Measurements from ENCODE around the gene PRMT7. TPM values are rescaled to one million over a fixed set of nuclear protein-coding genes. Genes with fewer than 3 reads are reported as not detected.

PRMT7 gene, protein sequence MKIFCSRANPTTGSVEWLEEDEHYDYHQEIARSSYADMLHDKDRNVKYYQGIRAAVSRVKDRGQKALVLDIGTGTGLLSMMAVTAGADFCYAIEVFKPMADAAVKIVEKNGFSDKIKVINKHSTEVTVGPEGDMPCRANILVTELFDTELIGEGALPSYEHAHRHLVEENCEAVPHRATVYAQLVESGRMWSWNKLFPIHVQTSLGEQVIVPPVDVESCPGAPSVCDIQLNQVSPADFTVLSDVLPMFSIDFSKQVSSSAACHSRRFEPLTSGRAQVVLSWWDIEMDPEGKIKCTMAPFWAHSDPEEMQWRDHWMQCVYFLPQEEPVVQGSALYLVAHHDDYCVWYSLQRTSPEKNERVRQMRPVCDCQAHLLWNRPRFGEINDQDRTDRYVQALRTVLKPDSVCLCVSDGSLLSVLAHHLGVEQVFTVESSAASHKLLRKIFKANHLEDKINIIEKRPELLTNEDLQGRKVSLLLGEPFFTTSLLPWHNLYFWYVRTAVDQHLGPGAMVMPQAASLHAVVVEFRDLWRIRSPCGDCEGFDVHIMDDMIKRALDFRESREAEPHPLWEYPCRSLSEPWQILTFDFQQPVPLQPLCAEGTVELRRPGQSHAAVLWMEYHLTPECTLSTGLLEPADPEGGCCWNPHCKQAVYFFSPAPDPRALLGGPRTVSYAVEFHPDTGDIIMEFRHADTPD
- 49.4 and 57.8 TPM in 2 replicates for total RNA-seq (2022)
- percentile 65 among the genes with signal in this experiment for Bru-seq, nascent RNA
- BruChase-seq, experiment 1, labeled RNA remaining after a 6-hour chase, result percentile 68 among the genes with signal in this experiment
- BruChase-seq, experiment 2, labeled RNA remaining after a 2-hour chase, result percentile 71 among the genes with signal in this experiment
- long read RNA-seq, partial matches to known transcripts, result 8 of 47 reads
- long read RNA-seq, other reads (novel, unspliced or antisense), result 36 of 47 reads

DNA sequence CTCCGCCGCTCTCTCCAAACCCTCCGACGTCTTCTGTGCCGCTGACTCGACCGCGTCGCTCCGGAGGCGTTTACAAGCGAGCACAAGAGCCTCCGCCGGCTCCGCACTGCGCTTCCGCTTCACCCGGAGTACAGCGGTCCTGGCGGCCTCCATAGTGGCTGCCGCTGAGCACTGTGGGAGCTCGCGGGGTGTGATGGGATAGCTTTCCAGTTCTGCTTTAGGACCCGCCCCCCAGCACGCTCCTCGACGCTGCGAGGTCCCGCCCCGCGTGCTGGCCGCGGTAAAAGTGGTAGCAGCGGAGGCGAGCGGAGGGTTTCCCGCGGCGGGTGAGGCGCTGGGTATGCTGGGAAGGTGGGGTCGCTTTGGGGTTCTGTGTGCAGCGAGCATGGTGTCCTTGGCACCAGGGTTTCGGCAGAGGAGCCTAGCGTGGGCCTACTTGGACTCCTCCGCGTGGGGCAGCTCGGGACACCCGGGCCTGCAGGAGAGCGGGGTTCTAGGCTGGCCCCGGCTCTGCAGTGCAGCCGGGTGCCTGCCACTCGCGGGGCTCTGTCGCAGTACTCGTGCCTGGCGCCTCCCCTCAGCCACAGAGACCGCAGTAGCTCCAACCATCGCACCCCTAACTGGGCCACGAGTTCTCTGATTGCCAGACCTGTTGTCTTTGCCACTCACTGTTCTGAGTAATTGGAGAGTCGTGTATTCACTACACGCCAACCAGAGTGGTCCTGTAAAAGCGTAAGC lies at the start of gene PRMT7, which contains the start of gene SLC7A6OS:
TSS of gene PRMT7 (plus strand) at position 246 of the 738 bp plus-strand sequence. CDS start 4,961 bp downstream, outside the sequence.
TSS of gene SLC7A6OS (minus strand) at position 173 of the 738 bp plus-strand sequence. CDS start at position 153, 20 bp downstream.
- Mint-ChIP-seq H3K4me3 (ENCODE audit: low read depth, unreplicated experiment) (peak within 1 kb of the TSS; percentile 99), H3K27ac (ENCODE audit: unreplicated experiment) (peak within 1 kb of the TSS; percentile 88), H3K4me1 (ENCODE audit: low read depth, unreplicated experiment) (peaks cover 12% of the 10 kb centered on the region), H3K36me3 (ENCODE audit: insufficient read depth, unreplicated experiment) (peaks cover 34% of the 10 kb centered on the region), H3K9me3 (ENCODE audit: low read depth, unreplicated experiment) (no peaks in the 10 kb centered on the region), H3K27me3 (ENCODE audit: unreplicated experiment) (no peaks in the 10 kb centered on the region)
- CTCF ChIA-PET, result interaction anchor here (0.5 to 1.8 kb wide), 9 partner anchors 30 to 862 kb away, joined by 3 to 13 read pairs (median 4); partner anchors contain the start of gene SLC7A6
- TF ChIP-seq, protein P1, sequence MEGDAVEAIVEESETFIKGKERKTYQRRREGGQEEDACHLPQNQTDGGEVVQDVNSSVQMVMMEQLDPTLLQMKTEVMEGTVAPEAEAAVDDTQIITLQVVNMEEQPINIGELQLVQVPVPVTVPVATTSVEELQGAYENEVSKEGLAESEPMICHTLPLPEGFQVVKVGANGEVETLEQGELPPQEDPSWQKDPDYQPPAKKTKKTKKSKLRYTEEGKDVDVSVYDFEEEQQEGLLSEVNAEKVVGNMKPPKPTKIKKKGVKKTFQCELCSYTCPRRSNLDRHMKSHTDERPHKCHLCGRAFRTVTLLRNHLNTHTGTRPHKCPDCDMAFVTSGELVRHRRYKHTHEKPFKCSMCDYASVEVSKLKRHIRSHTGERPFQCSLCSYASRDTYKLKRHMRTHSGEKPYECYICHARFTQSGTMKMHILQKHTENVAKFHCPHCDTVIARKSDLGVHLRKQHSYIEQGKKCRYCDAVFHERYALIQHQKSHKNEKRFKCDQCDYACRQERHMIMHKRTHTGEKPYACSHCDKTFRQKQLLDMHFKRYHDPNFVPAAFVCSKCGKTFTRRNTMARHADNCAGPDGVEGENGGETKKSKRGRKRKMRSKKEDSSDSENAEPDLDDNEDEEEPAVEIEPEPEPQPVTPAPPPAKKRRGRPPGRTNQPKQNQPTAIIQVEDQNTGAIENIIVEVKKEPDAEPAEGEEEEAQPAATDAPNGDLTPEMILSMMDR (IDR thresholded peaks at IDR 0.05; ENCODE audit: unreplicated experiment), result no peak
- intact Hi-C loops (cut with micrococcal nuclease; ENCODE audit: unreplicated experiment), result loop anchor here (5.0 kb wide), 1 partner anchor 44 kb away; no protein-coding TSS in a partner anchor
- DNase-seq, result peak; percentile 94
- TSS peak; percentile 10 for BruUV-seq (replicated peaks)

DNA sequence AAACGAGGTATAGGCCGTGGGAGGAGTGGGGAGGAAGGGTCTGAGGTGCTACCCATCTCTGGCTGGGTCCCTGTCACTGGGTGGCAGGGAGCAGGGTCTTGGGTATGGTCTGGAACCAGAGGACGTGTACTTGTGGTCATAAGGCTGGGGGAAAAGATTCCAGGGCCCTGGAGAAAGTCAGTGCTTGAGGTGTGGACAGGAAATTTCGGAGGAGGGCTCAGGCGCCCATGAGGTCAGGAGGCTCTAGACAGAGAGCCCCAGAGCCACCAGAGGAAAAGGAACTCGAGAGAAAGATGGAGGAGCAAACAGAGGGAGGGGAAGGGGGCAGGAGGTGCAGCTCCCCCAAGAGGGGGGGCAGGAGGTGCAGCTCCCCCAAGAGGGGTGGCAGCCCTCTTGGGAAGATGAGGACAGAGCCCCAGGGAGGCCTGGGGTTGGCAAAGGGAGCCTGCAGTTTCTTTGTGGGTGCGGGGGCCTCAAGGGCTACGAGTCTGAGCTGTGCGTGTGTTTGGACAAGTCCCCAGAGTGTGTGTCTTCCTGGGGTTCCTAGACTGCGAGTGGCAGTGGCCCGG lies 47.2 kb upstream of the PRMT7 start:
- H3K36me3 Mint-ChIP-seq (ENCODE audit: insufficient read depth, unreplicated experiment), result peaks cover 30% of the 10 kb centered on the region
- no peaks in the 10 kb centered on the region for H3K27me3 Mint-ChIP-seq (ENCODE audit: unreplicated experiment)
- BruUV-seq (replicated peaks), result no TSS peak
- H3K4me3 Mint-ChIP-seq (ENCODE audit: low read depth, unreplicated experiment), result peak overlapping the region; percentile 91
- H3K4me1 Mint-ChIP-seq (ENCODE audit: low read depth, unreplicated experiment), result peaks cover 31% of the 10 kb centered on the region
- CTCF ChIA-PET, result interaction anchor here (0.7 to 2.0 kb wide), 7 partner anchors 16 to 143 kb away, joined by 3 to 13 read pairs (median 4); partner anchors contain the start of genes PRMT7 and SLC7A6OS
- peak overlapping the region; percentile 92 for H3K27ac Mint-ChIP-seq (ENCODE audit: unreplicated experiment)
- DNase-seq, result no peak
- TF ChIP-seq, protein P1 (IDR thresholded peaks at IDR 0.05; ENCODE audit: unreplicated experiment), result no peak
- intact Hi-C loops (cut with micrococcal nuclease; ENCODE audit: unreplicated experiment), result no loop called here
- H3K9me3 Mint-ChIP-seq (ENCODE audit: low read depth, unreplicated experiment), result no peaks in the 10 kb centered on the region

DNA sequence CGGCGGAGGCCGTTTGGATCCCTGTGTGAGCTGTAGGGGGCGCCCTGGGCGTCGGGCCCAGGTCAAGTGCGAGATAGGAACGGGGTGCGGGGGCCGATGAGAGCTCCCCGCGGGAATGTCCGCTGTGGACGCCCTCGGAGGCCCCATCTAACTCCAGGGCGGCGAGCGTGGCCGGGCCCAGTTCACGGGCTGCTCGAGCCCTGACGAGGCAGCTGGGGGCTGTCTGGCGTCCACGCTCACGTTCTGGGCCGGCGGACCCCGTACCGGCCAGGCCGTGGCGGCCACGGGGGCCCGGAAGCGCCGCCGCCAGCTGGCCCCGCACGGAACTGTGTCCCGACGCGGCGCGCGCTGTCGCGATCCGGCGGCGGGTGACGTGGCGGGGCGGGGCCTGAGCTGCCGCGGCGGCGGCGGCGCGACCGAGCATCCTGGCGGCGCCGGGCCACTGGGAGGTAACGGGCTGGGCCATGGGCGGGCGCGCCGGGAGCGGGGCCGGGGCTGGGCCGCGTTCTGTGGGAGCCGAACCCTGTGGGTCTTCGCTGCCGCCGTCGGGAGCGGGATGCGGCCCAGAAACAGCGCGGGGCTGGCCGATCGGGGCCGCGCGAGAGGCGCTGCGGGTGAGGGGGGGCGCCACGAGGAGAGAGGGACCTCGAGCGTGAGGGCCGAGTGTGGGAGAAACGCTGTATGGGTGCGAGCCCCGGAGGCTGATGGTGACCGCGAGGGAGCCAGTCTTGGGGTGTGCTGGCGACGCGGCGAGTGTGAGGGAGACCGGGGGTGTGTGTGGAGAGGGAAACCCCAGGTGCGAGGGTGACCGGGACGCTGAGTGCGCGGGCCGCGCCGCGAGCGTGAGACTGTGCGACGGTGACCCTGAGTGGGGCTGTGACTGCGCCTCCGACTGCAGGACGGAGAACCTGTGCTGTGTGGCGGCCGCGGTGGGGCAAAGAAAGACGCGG lies 46.4 kb upstream of the PRMT7 start, which contains the start of gene SLC7A6:
TSS of gene SLC7A6 (plus strand) at position 399 of the 950 bp plus-strand sequence. CDS start 10,201 bp downstream, outside the sequence.
- peak within 1 kb of the TSS; percentile 92 for H3K27ac Mint-ChIP-seq (ENCODE audit: unreplicated experiment)
- TF ChIP-seq, protein P1 (IDR thresholded peaks at IDR 0.05; ENCODE audit: unreplicated experiment), result peak; percentile 62
- H3K36me3 Mint-ChIP-seq (ENCODE audit: insufficient read depth, unreplicated experiment), result peaks cover 33% of the 10 kb centered on the region
- intact Hi-C loops (cut with micrococcal nuclease; ENCODE audit: unreplicated experiment), result loop anchor here (5.0 kb wide), 1 partner anchor 48 kb away; the partner anchor contains the start of genes PRMT7 and SLC7A6OS
- no TSS peak for BruUV-seq (replicated peaks)
- peaks cover 36% of the 10 kb centered on the region for H3K4me1 Mint-ChIP-seq (ENCODE audit: low read depth, unreplicated experiment)
- H3K27me3 Mint-ChIP-seq (ENCODE audit: unreplicated experiment), result no peaks in the 10 kb centered on the region
- CTCF ChIA-PET, result interaction anchor here (0.5 to 2.0 kb wide), 10 partner anchors 16 to 762 kb away, joined by 3 to 13 read pairs (median 4); partner anchors contain the start of genes PRMT7 and SLC7A6OS
- DNase-seq, result peak; percentile 86
- H3K4me3 Mint-ChIP-seq (ENCODE audit: low read depth, unreplicated experiment), result peak within 1 kb of the TSS; percentile 91
- no peaks in the 10 kb centered on the region for H3K9me3 Mint-ChIP-seq (ENCODE audit: low read depth, unreplicated experiment)

Data from Calu3 (cell line).